T1000 (cell line): ENCODE results near the gene KIAA2012.
A peak's percentile ranks its signal among the peaks of the same experiment; 100 is the strongest.

Source experiments
- DNase-seq: peaks from one replicate; lab custom pipeline; 2025; ENCODE audit warnings: mixed read lengths; lab: John Stamatoyannopoulos, UW

The KIAA2012 gene

DNA sequence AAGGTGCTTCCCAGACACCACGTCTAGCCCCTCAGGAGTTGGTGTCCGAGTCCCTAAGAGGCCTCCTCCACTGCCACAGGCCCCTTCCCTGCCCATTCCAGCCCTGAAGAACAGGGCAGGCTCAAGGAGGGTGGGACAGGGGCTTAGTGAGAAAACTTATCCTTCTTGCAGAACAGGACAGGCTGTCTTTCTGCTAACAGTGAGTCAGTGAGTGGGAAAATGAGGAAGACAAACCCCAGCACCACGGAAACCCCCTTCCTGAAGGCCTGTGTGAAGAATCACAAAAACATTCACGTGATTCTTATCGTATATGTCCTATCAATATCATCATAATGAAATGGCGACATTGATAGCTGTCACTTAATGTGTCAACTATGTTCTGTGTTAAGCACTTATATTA, 29.6 kb upstream of the KIAA2012 start:
- DNase-seq = no peak

DNA sequence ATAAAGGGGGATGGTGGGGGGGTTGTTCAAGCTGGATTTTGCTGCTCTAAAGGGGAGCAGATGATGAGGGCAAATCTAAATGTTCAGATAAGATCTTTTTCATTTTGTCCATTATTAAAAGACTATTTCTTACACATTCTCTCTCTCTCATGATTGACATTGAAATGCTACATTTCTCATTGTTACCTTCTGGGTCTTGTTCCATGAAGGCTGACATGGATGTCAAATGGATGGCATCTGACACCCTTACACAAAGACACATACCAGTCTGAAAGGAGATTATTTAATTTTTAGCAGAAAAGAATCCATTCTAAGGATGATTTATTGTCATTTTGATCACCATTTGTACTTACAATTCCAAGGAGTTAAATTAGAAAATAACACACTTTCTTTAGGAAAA, 28.3 kb upstream of the KIAA2012 start:
- no peak for DNase-seq

DNA sequence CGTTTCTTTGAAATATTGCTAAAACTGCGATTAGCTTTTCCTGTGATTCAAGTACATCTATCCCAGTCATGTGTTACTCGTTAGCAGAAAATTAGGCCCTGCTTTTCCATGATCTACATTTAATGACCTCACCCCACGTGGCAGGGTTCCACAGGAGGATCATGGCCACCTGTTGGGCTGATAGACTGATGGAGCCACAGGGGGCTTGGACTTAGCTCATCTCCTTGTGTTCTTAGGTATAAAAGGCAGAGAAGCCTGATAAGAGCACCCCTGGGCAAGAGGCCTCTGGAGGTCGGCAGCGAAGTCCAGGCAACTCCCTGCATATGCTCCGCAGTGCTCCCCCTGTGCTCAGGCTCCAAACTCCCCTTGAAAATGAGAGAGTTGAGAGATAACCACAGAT, 26.5 kb upstream of the KIAA2012 start:
- no peak for DNase-seq

DNA sequence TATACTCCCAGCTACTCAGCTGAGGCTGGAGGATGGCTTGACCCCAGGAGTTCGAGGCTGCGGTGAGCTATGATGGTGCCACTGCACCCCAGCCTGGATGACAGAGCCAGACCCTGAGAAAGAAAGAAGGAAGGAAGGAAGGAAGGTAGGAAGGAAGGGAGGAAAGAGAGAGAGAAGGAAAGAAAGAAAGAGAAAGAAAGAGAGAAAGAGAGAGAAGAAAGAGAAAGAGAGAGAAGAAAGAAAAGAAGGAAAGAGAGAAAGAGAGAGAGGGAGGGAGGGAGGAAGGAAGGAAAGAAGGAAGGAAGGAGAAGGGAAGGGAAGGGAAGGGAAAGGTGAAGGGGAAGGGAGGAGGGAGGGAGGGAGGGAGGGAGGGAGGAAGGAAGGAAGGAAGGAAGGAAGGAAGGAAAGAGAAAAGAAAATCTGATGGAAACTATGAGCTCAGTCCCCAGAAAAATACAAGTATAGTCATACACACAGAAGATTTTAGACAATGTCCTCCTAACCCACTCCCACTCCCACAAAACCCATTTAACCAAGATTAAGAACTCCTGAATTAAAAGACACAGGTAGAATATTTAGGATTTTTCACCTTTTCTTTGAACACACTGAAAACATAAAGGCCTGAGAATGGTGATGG, 23.8 kb upstream of the KIAA2012 start:
- no peak for DNase-seq

DNA sequence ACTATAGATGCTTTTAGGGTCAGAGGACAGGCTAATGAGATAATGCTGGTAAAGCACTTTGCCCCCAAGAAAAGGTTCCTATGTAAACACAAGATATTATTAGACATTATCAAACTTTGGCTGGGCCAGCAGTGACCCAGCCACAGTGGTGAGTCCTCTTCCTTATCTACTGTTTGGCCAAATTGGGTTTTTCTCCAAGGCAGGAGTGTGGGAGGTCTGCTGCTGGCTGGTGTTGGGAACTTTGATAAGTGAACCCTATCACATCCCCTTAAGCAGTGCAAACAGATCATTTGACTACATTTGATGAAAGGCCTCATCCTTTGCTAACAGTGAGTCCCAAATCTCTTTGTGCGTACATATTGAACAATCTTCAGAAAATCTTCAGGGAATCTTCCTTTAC, 23.2 kb upstream of the KIAA2012 start:
- DNase-seq = no peak

DNA sequence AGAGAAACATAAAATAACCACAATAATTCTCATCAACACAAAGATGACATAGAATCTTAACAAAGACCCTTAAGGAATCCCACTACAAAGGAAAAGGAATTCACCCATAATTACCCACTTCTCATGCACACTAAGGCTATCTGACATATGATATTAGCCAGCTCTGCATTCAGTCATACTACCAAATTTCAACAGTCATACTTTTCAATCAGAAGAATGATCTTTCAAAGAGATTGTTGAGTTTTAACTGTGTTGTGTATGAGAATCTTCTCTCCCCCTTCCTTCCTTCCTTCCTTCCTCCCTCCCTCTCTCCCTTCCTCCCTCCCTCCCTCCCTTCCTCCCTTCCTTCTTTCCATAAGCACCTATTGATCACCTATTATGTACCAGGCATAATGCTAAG, 22.4 kb upstream of the KIAA2012 start:
- DNase-seq = no peak

DNA sequence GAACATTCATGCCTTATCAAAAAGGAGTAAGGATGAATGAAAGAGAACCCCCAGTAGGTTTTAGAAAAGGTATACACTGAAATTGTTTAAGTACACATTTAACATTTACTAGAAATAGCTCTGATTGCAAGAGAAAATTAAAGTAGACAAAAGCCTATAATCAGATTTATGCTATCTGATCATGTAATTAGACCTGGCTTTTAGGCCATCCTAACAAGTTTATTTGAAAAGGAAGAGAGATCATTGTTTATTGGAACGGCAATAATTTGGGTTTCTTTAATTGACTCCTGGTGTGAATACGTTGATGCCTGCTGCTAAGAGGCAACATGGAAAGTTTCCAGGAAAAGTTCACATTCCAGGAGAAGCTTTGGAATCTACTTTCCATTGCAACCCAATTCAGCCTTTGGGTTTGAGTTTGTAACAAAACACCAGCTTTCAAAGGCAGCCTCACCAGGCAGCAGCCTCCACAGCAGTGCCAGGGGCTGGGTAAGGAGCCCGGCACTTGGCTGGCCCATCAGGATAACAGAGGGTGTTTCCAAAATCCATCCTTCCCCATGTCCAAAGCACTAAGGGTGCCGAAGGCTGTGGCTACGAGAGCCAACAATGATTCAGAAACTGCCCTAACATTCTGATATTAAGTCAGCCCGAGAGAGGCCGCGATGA, 21.4 kb upstream of the KIAA2012 start:
- no peak for DNase-seq

DNA sequence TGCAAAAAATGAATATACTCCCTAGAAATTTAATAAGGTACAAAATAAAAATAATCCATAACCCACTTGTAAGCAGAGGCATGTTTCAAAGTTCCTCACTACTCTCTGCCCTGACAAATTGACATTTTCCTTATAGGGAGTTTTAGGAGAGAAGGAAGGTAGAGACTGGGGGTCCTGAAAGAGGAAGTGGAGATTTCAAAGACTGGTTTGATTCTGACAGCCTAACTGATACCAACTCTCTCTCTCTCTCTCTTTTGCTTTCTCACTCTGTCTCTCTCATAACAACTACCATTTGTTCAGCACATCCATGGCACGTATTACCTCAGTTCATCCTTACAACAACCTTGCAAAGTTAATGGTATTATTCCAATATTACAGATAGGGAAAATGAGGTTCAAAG, 20.8 kb upstream of the KIAA2012 start:
- DNase-seq = no peak

DNA sequence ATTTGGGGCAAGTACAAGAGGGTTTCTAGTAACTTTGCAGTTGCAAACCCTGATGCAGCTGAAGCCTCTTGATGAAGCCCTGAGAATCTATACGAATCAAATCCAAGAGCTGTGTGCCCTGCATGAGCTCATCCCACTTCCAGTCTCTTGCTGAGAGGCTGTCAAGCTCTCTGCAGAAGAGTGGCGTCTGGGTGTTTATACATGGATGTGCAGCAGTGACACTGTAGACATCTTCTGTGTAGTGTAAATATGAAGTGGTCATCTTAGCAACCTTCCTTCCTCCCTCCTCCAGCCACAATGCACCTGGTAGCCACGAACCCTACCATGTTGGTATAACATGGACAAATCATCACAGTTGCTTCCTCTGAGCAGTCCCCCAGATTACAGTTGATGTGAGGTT, 18.4 kb upstream of the KIAA2012 start:
- DNase-seq = no peak

DNA sequence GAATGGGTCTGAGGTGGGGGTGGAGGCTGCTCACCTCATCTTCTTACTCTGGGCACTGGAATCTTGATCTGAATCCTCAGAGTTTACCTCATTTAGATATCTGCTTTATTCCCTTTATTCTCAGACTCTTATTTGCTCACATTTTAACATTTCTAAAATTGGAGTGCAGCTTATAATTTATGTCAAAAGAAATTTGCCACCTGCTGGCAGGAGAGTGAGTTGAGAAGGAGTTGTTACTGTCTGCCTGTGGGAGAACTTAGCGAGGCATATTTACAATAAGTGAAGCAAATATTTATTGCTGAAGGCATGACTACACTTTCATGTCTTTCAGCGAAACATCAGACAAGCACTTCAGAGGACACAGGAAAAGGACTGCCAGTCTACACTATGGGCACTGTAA, 16.4 kb upstream of the KIAA2012 start:
- DNase-seq = no peak

DNA sequence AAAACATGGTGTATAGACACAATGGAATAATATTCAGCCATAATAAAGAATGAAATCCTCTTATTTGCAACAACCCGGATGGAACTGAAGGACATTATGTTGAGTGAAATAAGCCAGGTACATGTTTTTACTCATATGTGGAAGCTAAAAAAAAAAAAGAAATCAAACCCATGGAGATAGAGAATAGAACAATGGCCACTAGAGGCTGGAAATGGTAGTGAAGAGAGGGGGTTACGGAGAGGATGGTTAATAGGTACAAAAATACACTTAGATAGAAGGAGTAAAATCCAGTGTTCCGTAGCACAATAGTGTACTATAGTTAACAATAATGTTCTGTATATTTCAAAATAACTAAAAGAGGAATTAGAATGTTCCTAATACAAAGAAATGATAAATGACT, 12.8 kb upstream of the KIAA2012 start:
- DNase-seq = no peak

DNA sequence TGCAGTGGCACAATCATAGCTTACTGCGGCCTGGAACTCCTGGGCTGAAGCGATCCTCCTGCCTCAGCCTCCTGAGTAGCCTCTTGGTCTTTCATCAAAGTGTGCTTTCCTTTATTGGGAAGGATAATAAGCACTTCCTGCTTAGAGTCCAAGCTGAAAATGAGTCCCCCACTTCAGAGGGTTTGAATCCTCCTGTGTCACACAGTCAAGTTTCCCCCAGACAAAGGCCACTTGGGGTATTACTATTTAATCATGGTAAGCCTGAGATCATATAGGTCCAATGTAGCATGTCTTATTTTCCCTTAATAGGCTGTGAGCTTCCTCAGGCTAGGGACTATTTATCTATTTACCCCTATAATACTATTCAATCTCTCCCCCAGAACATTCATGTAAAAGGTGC, 11.4 kb upstream of the KIAA2012 start:
- no peak for DNase-seq

DNA sequence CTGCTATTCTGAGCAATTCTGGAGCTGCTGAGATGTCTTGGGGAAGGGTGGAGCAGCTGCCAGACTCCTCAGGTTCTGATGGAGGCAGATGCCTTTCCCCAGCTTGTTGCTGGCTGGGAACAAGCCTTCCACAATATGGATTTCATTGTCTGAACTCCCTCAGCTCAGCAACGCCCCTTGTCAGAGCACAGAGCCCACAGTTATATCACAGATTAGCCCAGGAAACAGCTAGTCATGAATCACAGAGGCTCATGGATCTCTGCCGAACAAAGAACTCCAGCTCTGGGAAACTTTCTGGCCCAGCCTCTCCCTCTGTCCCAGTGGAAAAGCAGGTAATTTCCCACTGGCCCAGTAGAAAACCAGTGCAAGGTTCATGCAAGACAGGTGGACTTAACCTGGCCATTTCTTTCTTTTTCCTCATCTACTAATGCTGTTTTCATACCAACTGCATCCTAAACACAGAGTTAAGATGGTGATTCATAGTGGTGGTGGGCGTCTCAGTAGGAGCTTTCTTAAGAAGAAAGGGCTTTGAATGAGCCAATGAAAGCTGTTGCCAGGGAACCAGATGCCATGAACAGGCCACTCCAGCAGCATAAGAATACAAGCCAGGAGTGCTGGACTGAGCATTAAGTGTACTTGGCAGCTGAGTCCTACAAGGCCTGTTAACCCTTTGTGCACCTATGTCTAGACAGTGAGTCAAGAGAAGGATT, 8.7 kb upstream of the KIAA2012 start:
- peak; percentile 11 for DNase-seq

DNA sequence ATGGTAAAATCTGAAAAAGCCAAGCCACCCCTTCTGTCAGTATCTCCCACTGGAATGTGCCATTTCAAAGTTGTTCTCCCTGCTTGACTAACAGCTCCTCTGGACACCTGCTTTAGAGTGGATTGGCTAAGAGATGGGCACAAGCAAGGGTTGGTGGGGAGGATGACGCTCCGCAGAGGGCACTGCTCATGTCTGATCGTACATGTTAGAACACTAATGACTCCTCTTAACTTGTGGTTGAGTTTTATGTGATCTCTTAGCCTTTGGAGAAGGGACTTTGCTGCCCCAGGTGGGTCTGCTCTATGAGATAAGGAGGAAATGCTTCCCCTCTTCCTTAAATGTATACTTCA, 8.2 kb upstream of the KIAA2012 start:
- DNase-seq = no peak

DNA sequence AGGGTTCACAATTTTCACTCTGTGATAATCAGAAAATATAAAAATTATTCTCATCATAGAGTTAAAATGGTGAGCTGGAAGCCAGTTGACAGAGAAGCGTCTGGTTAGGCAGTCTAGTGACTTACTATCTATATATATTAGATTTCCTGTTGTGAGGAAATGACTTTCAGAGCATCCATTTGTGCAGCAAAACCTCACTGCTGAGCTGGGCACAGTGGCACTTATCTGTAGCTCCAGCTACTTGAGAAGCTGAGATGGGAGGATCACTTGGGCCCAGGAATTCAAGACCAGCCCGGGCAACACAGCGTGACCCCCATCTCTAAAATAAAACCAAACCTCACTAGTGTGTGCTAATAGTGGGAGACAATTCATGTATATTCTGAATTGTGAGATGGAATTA, 7.2 kb upstream of the KIAA2012 start:
- DNase-seq = no peak

DNA sequence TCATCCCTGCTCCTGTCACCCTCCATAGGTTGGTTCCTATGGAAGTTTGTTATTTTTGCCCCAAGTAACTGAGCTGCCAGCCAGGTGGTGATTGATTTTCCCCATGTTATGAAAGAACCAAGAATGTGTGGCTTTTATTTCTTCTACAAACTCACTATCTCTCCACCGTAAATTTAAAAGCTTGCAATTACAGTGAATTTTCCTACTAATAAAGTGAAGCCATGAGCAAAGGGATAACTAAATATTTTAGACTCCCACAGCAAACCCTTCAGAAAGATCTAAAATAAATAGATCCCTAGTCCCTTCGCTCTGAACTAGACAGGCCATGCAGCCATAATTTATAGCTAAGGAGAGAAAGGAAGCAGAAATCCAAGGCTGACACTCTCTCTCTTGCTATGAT, 6.2 kb upstream of the KIAA2012 start:
- DNase-seq = no peak

DNA sequence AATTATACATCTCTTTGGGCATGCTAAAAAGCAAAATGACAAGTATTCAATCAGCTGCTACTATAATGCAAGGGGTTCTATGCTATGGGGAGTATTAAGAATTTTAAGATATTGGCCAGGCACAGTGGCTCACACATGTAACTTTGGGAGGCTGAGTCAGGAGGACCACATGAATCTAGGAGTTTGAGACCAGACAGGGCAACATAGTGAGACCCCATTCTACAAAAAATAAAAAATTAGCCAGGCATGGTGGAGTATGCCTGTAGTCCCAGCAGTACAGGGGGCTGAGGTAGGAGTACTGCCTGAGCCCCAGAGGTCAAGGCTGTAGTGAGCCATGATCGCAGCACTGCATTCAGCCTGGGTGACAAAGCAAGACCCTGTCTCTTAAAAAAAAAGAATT, 5.5 kb upstream of the KIAA2012 start:
- no peak for DNase-seq

DNA sequence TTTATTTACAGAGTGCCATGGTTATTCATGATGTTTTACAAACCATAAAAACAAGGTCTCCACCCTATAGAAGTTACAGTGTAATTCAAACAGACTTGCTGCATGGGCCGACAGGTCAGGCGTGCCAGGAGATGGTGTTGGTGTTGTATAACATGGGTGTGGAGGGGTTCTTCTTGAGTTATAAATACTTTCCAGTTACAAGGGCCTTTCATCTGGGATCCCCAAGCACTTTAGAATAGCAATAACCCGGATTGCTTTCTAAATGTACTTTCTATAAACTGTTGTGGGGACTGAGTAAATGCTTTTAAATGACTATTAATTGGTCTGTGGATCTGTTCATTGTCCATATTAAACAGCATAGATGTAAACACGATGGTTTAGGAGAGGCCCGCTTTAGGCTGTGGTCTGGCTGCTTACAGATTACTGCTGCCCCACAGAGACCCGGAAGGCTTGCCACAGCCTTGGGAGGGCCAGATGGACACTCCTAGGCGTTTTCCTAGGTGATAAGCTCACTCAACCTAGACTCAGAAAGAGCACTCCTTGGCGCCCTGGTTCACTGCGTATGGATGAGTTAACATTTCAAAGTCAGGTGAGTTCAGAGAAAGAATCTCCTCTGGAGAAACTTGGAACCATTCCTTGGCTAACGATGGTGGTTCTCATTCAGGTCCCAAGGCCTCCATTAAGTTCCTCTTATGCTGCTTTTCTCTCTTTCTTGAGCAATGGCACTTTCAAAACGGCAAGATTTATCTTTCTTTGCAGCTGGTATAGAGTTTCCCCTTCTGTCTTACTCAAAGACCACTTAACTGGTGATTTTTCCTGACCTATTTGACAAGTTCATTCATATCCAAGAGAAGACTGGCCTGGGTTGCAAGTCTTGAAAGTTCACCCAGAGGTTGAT, 3.6 kb upstream of the KIAA2012 start:
- DNase-seq = no peak

DNA sequence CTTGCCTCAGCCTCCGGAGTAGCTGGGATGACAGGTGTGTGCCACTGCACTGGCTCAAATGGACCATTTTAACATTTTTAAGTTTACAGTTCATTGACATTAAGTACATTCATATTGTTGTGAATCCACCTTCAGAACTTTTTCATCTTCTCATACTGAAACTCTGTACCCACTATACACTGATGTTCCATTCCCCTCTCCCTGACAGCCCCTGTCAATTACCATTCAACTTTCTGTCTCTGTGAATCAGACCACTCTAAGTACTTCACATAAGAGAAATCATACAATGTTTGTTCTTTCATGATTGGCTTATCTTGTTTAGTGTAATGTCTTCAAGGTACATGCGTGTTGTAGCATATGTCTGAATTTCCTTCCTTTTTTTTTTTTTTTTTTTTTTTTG, 1.9 kb upstream of the KIAA2012 start:
- no peak for DNase-seq

DNA sequence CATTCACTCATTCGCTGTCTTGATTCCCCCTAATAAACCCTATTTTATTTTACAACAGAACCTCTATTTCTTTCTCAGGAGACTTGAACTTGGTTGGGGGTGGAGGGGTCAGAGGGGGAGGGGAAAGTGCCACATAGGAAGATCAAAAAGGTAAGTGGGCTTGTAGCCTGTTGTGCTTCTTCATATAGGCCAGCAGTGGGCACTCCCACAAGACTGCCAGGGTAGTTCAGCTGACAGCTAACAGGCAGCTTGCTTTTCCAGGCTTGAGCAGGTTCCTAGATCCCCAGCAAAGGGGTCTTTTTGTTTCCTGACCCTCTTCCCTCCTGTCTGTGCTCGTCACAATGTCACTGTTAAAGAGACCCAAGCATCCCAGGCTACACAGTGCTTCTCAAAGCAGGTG, 829 bp upstream of the KIAA2012 start:
- DNase-seq = no peak

DNA sequence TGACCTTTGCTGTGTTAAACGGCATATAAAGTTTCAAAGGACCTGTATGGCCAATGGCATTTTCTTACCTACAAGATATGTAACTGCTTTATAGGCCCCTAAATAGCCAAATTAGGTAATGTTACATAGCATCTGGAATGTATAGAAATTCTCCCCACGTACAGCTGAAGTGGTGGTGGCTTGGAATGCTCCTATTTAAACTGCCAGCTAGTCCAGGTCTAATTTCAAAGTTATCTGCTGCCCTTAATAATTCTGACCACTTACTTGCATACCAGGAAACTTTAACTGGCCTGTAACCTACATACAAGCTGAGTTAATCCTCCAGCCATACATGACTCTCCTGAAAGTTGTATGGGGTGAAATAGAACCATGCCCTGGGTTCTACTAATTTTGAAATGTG, 1.3 kb downstream of the KIAA2012 start:
- DNase-seq = no peak

DNA sequence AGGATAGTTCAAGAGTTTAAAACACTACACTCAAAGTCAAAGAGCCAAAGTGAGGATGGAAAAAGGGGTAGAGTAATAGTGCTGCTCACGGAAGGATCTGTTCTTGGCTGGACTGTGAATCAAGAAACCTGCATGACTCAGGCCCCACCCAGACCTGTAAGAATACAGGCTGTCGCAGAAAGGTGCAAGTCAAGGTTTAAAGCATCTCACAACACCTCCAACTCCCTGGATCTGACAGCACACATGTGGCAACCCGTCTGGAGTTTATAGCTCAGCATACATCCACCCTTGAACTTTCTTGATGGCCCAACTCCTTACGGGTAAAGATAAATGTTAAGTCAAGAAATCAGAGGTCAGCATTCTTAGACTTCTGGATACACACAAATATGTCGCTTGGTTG, 6.3 kb downstream of the KIAA2012 start:
- DNase-seq = no peak

DNA sequence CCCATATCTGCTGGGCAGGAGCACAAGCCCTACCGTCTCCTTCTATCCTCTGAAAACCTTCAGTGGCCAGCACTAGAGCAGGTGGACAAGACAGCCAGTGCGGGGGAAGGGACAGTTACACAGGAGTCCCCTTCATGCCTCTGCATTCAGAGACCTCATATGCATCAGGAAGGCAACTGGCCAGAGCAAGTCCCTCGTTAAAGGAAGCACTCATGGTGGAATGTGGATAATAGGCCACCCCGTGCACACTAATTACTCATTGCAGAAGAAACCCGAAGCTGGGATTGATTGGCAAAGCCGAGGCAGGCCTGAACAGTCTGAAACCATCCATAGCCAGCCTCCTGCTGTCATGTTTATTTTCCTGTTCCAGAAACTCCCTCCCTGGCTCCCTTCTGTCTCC, 11.2 kb downstream of the KIAA2012 start:
- DNase-seq = no peak
